Umbilical cord (tissue), 2 donors: Measurements from ENCODE around the gene ATG9B. TPM values are rescaled to one million over a fixed set of nuclear protein-coding genes. Genes with fewer than 3 reads are reported as not detected.

ENCODE experiments used
- DNase-seq: peaks from one replicate; pipeline ENCODE4 v3.0.0-alpha.2; 2015; ENCODE audit warnings: low spot score
- total RNA-seq: library from RNA; depleted of rRNA; stranded (reverse); fragments of >200 nt; gene quantifications from one replicate; pipeline ENCODE4 v1.2.3, GENCODE V29; 2014; ENCODE audit warnings: low replicate concordance; ENCODE audit not compliant: insufficient read depth

The ATG9B gene, protein sequence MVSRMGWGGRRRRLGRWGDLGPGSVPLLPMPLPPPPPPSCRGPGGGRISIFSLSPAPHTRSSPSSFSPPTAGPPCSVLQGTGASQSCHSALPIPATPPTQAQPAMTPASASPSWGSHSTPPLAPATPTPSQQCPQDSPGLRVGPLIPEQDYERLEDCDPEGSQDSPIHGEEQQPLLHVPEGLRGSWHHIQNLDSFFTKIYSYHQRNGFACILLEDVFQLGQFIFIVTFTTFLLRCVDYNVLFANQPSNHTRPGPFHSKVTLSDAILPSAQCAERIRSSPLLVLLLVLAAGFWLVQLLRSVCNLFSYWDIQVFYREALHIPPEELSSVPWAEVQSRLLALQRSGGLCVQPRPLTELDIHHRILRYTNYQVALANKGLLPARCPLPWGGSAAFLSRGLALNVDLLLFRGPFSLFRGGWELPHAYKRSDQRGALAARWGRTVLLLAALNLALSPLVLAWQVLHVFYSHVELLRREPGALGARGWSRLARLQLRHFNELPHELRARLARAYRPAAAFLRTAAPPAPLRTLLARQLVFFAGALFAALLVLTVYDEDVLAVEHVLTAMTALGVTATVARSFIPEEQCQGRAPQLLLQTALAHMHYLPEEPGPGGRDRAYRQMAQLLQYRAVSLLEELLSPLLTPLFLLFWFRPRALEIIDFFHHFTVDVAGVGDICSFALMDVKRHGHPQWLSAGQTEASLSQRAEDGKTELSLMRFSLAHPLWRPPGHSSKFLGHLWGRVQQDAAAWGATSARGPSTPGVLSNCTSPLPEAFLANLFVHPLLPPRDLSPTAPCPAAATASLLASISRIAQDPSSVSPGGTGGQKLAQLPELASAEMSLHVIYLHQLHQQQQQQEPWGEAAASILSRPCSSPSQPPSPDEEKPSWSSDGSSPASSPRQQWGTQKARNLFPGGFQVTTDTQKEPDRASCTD
- 2.6 TPM for total RNA-seq

DNA sequence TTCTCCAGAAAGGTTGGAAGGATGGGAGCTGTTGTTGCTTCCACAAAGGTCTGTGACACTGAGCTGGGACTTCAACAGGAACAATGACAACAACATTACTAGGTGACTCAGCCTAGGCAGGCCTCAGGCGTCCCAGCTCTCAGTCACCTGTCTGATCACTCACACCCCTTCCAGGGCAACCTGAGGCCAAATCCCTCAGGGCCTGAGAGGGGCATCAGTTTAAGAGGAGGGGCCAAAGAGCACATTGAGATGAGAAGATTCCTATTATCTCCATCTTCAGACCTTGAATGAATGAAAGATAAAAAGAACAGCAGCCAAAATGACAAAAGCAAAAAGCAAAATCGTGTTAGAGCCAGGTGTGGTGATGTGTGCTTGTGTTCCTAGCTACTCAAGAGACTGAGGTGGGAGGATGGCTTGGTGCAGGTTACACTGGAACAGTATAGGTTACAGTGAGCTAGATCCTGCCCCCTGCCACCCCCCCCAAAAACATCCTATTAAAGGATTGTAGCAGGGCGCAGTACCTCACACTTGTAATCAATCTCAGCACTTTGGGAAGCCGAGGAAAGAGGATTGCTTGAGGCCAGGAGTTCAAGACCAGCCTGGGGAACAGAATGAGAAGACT, at the start of gene ATG9B:
TSS of gene ATG9B (minus strand) at position 60 of the 622 bp plus-strand sequence. CDS start 71 bp downstream, outside the sequence.
- DNase-seq = no peak

GRCh38 chr7:151073990-151074389, 49.7 kb upstream of the ATG9B start:
- DNase-seq = no peak

DNA sequence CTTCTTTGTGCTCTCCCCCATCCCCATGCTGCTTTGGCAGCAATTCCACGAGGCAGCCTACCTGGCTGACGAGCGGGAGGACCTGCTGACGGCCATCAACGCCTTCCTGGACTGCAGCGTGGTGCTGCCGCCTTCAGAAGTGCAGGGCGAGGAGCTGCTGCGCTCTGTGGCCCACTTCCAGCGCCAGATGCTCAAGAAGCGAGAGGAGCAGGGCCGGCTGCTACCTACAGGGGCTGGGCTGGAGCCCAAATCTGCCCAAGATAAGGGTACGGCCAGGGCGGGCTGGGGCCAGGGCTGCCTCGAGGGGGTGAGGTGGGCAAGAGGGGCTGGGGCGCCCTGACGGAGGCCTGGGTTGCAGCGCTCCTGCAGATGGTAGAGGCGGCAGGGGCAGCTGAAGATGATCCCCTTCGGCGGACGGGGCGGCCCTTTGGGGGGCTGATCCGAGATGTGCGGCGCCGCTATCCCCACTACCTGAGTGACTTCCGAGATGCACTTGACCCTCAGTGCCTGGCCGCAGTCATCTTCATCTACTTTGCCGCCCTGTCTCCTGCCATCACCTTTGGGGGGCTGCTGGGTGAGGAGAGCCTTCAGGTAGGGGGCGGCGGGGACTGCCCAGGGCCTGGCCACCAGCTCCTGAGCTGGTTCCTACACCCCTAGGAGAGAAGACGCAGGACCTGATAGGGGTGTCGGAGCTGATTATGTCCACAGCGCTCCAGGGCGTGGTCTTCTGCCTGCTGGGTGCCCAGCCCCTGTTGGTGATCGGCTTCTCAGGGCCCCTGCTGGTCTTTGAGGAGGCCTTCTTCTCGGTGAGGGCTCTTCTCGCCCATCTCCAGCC, 47.0 kb upstream of the ATG9B start:
- DNase-seq = no peak

DNA sequence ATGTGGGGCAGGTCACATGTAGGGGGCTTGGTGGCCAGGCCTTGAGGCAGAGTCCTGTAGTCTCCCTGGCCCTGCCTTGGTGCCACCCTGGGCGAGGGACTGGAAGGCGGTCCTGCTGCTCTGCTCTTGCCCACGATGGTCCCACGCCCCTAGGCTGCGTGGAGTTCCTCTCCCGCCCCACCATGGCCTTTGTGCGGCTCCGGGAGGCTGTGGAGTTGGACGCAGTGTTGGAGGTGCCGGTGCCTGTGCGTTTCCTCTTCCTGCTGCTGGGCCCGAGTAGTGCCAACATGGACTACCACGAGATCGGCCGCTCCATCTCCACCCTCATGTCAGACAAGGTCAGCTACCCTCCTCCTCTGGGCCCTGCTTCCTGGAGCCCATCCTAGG, 46.3 kb upstream of the ATG9B start:
- DNase-seq = no peak

DNA sequence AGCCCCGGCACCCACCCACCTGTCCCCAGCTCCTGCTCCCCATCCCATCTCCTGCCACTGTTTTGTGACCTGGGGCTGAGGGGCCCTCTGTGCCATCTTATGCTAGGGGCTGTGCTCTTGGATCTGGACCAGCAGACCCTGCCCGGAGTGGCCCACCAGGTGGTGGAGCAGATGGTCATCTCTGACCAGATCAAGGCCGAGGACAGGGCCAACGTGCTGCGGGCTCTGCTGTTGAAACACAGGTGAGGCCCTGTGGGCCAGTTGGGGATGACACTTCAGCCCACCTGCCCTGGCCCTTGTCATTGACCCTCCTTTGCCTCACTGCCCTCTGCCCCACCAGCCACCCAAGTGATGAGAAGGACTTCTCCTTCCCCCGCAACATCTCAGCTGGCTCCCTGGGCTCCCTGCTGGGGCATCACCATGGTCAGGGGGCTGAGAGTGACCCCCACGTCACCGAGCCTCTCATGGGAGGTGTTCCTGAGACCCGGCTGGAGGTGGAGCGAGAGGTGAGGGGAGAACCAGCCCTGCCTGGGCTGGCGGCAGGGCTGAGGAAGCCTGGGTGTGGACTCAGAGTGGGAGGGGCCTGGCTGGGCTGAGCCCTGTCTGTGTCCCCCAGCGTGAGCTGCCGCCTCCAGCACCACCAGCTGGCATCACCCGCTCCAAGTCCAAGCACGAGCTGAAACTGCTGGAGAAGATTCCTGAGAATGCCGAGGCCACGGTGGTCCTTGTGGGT, 45.7 kb upstream of the ATG9B start:
- DNase-seq = no peak

DNA sequence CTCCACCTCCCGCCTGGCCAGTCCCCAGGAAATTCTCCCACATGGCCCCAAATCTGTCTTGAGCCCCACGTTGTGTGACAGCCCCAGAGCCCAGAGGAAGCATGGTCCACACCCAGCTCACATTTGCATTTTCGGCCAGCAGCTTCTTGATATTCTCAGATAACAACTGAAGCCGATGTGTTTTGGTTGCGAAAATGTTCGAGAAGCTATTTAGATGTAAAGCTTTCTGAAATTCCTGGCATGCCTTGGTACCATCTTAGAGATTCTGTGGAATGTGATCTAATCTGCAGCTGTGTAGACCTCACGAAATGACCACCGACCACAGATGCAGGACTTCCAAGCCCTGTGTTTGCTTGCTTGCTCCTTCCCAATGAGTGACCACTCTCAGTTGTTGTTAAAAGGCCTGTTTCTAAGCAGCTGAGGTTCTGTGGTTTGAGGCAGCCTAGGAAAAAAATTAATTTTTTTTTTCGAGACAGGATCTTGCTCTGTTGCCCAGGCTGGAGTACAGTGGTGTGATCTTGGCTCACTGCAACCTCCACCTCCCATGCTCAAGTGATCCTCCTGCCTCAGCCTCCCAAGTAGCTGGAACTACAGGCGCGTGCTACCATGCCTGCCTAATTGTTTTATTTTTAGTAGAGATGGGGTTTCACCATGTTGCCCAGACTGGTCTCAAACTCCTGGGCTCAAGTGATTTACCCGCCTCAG, 43.9 kb upstream of the ATG9B start:
- peak; percentile 75 for DNase-seq

DNA sequence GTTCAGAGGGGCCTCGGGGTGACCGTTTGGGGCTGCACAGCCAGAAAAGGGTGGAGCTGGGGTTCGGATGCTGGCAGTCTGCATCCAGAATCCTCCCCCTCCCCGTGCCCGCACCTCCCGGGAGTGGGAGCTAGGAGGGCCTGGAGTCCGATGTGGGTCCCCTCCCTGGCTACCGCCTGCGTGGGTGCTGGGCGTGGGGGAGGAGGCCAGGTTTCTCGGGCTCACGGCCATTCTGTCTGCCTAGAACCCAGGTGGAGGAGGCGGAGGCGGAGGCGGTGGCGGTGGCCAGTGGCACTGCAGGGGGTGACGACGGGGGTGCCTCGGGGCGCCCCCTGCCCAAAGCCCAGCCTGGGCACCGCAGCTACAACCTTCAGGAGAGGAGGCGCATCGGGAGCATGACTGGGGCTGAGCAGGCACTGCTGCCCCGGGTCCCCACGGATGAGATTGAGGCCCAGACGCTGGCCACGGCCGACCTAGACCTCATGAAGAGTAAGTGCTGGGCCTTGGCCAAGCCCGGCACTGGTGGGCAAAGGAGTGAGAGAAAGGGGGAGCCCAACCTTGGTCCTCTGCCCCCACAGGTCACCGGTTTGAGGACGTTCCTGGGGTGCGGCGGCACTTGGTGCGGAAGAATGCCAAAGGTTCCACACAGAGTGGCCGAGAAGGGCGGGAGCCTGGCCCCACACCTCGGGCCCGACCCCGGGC, 42.1 kb upstream of the ATG9B start:
- no peak for DNase-seq

GRCh38 chr7:151065516-151065915, 41.2 kb upstream of the ATG9B start:
- DNase-seq = no peak

DNA sequence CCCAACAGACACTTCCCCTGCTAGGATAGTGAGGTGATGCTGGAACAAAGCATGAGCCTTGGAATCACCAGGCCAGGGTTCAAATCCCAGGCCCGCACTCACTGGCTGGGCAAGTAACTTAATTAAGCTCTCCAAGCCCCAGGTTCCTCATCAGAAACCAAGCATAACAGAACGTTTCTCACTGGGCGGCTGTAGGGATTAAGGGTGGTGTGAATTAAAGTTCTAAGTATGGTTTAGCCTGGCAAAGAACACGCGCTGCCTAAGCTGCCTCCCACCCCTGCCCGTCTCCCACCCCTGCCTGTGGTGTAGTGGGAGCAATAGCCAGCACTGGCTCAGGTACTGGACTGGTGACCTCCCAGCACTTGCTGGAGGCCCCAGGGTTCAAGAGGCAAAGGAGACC, 40.7 kb upstream of the ATG9B start:
- no peak for DNase-seq

DNA sequence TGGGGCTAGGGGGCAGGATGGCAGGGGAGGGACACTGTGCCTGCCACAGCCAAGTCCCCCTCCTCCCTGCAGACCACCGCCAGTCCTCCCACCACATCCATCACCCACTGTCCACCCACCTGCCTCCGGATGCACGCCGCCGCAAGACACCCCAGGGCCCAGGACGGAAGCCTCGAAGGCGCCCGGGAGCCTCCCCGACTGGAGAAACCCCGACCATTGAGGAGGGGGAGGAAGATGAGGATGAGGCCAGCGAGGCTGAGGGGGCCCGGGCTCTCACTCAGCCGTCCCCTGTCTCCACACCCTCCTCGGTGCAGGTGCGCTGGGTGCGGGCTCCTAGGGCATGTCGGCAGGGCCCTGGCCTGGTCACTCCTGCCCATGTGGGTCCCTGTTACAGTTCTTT, 40.2 kb upstream of the ATG9B start:
- DNase-seq = no peak

GRCh38 chr7:151063212-151063561, 38.9 kb upstream of the ATG9B start:
- DNase-seq = peak; percentile 64

GRCh38 chr7:151062399-151063211, 38.3 kb upstream of the ATG9B start:
- DNase-seq = peak; percentile 59

DNA sequence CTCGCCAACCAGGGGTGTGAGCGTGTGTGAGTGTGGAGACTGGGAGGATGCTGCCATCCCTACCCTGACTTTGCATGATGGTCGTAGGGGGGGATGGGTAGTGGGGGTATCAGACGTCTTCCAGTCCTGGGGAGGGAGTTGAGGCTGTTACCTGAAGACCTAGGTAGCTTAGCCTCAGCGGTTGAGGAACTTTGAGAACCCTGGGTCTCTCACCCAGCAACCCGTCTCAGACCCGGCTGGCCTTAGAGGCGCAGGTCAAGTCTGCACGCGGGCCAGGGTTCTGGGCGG, 37.8 kb upstream of the ATG9B start:
- DNase-seq = no peak

DNA sequence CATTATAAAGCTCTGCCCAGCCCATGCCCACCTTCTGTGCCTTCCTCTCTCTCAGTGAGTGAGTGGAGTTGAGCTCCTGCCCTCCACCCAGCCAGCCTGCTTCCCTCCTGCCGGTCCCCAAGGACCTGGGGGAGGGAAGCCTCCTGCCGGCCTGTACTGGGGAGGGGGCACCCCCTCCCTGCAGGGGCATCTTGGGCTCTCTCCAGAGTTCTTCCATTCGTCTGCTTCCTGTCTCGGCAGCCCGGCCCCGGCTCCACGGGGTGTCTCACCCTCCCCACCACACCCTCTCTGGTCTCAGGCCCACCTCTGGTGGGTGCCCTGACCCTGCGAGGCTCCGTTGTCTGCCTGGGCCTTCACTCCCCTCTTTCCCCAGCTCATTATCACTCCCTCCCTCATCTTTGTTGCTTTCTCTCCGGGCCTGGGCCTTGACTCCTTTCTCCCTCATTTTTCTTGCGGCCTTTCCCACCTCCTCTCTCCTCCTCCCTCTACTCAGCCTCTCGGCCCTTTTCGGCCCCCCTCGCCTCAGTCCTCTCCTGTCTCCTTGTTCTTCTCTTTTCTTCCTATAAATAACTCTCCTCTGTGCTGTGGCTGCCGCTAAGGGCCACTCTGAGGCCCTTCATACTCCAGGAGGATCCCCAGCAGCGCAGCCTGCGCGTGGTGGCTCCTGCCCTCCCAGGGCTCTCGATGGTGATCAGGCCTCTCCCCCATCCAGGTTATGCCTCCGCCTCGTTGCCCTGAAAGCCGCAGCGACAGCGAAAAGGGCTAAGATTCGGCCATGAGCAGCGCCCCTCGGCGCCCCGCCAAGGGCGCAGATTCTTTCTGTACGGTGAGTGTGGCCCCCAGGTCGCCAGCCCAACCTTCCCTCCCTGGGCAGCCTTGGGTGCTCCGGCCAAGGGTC, 37.2 kb upstream of the ATG9B start:
- peak; percentile 36 for DNase-seq

GRCh38 chr7:151060416-151061212, 36.3 kb upstream of the ATG9B start:
- DNase-seq = peak; percentile 44

- DNase-seq = no peak
Observed at GRCh38 chr7:151060113-151060415, 35.8 kb upstream of the ATG9B start.
